ENCODE data around the gene COPS8.

DNA sequence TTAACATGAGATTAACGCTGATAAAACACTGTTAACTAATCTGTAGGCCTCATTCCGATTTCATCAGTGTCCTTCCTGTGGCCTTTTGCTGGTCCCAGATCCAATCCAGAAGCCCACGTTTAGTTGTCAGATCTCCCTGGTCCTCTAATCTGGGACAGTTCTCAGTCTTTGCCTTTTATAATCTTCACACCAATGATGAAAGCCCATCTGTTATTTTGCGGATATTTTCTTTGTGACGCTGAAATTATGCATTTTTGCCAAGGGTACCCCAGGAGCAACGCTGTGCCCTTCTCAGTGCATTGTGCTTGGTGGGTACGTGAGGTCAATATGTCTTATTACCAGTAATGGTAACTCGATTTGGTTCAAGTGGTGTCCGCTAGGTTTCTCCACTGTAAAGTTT, 51.1 kb downstream of the COPS8 start:
- TF ChIP-seq, protein P1, sequence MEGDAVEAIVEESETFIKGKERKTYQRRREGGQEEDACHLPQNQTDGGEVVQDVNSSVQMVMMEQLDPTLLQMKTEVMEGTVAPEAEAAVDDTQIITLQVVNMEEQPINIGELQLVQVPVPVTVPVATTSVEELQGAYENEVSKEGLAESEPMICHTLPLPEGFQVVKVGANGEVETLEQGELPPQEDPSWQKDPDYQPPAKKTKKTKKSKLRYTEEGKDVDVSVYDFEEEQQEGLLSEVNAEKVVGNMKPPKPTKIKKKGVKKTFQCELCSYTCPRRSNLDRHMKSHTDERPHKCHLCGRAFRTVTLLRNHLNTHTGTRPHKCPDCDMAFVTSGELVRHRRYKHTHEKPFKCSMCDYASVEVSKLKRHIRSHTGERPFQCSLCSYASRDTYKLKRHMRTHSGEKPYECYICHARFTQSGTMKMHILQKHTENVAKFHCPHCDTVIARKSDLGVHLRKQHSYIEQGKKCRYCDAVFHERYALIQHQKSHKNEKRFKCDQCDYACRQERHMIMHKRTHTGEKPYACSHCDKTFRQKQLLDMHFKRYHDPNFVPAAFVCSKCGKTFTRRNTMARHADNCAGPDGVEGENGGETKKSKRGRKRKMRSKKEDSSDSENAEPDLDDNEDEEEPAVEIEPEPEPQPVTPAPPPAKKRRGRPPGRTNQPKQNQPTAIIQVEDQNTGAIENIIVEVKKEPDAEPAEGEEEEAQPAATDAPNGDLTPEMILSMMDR (IDR thresholded peaks at IDR 0.05; ENCODE audit: poor library complexity), result no peak
- no peak for TF ChIP-seq EZH2 (IDR thresholded peaks at IDR 0.05; ENCODE audit: borderline replicate concordance)

Measured in hepatocyte (in vitro differentiated cells).